Gastroesophageal sphincter (tissue), 3 donors: ENCODE data around the gene TBC1D24.

ENCODE experiments used
- CTCF ChIP-seq, 4 experiments: fragments of 200-600 bp in 2 of 4; fragments of 450-650 bp in 2 of 4; sonication (generic) in 1 of 4; IDR thresholded peaks; one replicate each; pipeline ENCODE4 v1.5.1; 2017 to 2019; ENCODE audit warnings: antibody characterized with exemption in 4 of 4, mild to moderate bottlenecking in 2 of 4, moderate library complexity in 2 of 4
- EP300 ChIP-seq: sonication (generic); formaldehyde crosslinking; IDR thresholded peaks from one replicate; pipeline ENCODE4 v1.6.1; 2017; ENCODE audit warnings: antibody characterized with exemption, mild to moderate bottlenecking
- POLR2A ChIP-seq, 2 donors: fragments of 450-650 bp; IDR thresholded peaks; one replicate each; pipeline ENCODE4 v1.6.1; 2017; ENCODE audit warnings: antibody characterized with exemption in 2 of 2, mild to moderate bottlenecking in 2 of 2, moderate library complexity in 1 of 2

GRCh38 chr16:2482708-2483534, 8.0 kb downstream of the TBC1D24 start:
- TF ChIP-seq CTCF (IDR thresholded peaks at IDR 0.05) = no peak
- no peak for TF ChIP-seq EP300
- TF ChIP-seq POLR2A (IDR thresholded peaks at IDR 0.05) = no peak
